NCI-H2107 (cell line): Measurements from ENCODE around the gene STAC2.
"Not testable (repeated sequence)": the region's sequence is repeated elsewhere in the genome, so short reads cannot be mapped to it uniquely, and the experiment has no call there.

ENCODE experiments used
- DNase-seq: peaks from one replicate; lab custom pipeline; 2025; lab: John Stamatoyannopoulos, UW

The STAC2 gene, protein sequence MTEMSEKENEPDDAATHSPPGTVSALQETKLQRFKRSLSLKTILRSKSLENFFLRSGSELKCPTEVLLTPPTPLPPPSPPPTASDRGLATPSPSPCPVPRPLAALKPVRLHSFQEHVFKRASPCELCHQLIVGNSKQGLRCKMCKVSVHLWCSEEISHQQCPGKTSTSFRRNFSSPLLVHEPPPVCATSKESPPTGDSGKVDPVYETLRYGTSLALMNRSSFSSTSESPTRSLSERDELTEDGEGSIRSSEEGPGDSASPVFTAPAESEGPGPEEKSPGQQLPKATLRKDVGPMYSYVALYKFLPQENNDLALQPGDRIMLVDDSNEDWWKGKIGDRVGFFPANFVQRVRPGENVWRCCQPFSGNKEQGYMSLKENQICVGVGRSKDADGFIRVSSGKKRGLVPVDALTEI

DNA sequence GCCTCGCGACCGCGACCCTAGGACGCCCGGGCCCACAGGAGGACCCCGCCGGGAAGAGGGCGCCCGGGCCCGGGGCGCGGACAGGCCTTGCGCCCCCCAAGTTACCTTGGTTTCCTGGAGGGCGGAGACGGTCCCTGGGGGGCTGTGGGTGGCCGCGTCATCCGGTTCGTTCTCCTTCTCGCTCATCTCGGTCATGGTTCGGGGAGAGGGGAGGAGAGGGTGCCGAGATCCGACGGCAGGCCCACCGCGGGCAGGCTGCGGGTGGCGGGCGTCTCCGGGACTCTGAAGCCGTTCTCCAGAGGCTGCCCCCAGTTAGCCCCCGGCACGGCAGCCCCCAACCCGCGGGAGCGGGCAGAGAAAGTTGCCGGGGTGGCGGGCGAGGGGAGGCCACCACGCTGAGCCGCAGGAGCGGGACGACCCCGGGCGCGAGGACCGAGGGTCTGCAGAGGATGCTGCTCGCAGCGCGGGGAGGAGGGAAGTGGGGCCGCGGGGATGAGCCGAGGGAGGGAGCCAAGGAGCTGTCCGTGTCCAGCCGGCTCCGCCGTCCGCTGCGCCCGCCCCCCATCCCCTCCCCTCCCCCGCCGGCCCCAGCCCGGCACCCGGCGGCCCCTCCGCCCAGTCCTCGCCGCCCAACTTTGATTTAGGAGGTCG is at the start of gene STAC2:
Gene STAC2 (minus strand): TSS at position 638 of the 651 bp plus-strand sequence. CDS start 443 bp downstream, at position 195.
- no peak for DNase-seq

DNA sequence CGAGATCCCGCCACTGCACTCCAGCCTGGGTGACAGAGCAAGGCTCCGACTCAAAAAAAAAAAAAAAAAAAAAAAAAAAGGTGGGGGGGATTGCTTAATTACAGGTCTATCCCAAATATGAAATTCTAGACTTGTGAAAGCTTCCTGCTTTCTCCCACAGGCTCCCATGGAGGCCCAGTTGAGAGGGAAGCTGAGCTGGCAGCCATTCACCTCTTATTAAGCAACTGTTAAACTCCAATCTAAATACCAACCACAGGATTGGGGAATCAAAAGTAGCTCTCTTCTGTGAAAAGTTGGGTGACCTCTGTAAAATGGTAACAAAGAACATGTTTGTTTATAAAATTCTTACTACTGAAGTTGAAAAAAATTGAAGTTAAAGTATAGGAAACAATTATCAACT is 45.8 kb upstream of the STAC2 start:
- DNase-seq = no peak

DNA sequence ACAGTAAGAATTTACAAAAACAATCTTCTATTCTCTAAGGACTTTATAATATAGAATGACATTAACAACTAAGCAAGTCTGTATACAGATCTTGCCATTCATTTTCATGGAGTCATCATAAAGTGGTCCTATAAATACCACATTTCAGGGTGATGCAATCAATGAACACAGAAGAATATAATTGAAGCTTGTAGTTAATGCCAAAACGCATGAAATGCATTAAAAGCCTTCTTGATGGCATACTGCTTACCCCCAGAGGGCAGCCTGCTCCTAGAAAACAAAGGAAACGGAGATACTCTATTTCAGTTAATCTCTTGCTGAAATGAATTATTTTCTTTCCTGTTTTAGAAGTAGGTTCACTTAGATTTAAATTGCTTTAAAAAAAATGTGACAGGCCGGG is 45.2 kb upstream of the STAC2 start:
- DNase-seq = no peak

DNA sequence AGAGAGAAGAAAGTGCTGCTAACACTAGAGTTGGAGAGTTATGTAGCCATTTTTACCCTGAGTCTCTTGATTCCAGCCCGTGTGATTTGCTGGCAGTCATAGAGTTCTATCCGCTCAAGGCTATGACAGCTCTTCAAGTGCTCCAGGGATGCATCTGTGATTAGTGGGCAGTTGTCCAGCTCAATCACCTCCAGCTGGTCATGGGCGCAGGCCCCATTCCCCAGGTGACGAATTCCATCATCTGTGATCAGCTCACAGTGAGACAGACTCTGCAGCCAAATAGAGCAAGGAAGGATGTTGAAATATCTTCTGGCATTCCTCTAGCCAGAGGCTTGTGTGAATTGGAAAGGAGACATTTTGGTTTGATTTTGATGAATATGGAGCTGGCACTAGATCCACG is 38.4 kb upstream of the STAC2 start:
- DNase-seq = no peak

DNA sequence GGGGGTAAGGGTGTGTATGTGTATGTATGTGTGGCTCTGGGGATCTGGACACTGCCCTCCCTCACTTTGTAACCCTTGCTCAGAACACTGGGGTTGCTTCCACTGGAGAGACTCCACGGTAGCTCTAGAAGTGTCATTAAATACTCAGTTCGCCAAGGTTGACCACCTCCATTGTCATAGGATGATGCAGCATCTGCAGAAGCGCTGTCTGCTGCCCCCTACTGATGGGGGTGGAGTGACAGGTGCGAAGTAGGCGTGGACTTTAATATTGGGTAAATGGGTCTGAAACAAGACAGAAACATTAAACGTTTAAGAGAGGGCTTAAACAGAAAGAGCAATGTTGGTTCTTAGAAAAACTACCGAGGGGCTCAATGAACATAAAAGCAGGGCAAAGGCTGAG is 35.5 kb upstream of the STAC2 start:
- no peak for DNase-seq

DNA sequence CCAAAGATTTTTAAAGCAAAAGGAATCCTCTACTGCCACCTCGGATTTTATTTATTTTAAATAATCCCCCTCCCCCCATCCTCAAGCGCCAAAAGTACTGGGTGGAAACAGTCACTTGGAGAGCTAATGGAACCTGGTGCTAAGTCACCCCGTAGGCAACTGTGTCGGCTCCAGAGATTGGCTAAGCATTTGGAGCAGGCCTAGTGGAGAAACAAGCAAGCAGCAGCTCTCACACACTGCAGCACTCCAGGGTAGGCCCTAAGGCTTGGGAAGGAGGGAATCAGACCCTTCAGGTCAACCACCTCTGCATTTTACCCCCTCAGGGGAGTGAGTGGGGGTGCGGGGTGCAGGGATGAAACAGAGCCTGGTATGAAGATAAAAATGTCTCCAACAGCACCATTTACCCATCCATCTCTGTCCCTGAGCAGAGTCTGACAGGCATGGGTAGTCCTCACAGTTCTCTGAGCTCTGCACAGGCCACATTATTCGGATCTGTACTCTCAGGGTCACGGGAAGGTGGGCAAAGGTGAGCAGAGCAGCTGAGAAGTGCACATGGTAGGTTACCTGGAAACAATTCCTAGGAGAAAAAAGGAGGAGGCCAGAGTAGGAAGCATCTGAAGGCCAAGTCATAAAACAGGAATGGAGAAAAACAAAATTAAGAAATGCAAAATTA is 27.2 kb upstream of the STAC2 start:
- no peak for DNase-seq

DNA sequence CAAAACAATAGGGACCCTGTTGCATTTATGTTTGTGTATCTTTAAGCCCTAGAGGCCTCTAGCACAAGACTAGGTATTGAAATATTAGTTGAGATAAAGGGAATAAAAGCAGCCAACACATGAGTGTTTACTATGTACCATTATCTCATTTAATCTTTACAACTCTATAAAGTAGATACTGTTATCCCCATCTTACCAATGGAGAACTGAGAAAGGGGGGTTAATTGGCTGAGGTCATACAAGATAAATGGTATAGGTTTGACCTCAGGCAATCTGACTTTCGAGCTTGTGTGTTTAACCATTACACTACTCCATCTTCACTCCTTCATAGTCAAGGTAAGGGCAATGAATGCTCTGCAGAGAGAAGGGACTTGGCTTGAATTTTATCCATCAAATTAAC is 26.3 kb upstream of the STAC2 start:
- DNase-seq = no peak

DNA sequence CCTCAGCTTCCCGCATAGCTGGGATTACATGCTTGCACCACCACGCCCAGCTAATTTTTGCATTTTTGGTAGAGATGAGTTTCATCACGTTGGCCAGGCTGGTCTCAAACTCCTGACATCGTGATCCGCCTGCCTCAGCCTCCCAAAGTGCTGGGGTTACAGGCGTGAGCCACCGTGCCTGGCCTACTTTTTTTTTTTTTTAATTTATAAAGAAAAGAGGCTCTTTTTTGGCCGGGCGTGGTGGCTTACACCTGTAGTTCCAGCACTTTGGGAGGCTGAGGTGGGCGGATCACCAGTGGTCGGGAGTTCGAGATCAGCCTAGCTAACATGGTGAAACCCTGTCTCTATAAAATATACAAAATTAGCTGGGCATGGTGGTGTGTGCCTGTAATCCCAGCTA is 24.3 kb upstream of the STAC2 start:
- not testable (repeated sequence) for DNase-seq

DNA sequence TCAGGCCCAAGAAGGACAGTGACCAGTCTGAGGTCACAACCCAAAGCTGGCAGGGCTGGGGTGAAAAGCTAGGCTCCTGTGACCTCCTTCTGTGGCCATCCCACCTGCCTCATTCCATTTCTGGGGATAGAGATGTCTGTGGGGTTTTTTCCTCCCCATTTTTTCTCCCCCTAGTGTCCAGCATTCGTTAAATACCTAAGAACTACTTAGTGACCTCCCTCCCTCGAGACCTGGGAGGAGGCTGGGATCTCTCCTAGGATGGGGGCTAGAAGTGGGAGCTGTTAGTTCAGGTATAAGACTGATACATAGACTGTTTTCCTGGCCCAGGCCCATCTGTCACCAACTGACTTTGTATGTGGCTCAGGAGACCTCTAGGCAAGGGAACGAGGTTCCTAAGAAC is 20.5 kb upstream of the STAC2 start:
- no peak for DNase-seq

DNA sequence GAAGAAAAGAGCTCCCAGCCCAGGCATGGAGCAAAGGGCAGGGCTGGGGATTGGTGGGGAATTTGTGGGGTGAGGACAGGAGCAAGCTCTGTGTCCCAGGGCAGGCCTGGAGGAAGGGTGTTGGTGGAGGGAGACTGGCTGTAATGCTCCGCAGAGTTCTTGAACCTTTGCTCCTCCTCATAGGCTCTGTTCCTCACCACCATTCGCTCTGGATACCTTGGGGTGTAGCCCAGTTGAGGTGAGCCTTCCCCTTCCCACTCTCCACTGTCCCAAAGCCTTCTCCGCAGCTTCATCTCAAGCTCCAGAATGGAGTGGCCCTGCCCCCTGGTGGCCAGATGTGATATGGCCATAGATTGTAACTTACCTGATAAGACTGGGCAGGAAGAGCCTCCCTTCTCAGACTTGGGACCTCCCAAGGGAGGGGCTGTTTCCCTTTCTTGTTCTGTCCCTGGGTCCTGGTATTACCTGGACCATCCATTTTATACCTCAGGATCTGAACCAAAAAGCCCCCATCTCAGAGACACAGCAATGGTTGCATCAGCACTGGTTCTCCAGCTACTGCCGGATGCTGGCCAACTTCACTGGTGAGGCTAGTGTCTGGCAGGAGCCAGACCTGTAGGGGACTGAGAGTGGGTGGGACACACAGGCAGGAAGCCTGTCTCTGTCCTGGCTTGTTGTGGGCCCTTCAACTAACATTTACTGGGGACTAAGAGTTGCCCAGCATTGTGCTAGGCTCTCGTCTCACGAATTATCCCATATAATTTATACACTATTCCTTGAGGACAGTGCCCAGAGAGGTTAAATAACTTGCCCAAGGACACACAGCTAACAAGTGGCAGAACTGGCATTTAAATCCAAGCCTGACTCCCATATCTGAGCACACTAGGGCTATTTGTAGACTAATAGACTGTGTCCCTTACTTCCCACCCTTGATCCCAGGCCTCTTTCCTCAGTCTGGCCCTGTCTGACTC is 19.1 kb upstream of the STAC2 start:
- DNase-seq = peak; percentile 83

DNA sequence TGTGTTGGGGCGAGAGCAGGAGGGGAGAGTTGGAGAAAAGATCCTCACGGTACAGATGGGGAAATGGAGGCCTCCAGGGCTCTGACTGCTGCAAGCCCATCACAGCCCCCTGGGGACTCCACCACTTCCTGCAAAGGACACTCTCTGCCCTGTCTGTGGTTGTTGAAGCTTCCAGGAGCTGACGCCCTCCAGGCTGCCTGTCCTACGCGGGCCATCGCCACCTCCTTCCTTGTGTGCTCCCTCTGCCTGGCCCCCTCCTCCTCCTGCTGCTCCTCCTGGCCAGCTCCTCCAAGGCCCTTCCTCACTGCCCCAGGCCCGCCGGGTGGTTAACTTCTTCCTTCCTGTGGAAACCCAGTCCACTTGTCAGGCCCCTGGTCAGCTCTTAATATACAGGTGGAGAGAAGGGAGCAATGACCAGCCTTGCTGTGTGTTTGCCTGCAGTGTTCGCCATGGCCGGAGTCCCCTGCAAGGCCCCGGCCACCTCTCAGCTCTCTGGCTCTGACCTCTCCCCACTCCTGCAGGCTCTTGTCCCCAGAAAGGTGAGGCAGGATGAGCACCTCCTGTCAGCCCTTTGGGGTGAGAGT is 18.4 kb upstream of the STAC2 start:
- no peak for DNase-seq

DNA sequence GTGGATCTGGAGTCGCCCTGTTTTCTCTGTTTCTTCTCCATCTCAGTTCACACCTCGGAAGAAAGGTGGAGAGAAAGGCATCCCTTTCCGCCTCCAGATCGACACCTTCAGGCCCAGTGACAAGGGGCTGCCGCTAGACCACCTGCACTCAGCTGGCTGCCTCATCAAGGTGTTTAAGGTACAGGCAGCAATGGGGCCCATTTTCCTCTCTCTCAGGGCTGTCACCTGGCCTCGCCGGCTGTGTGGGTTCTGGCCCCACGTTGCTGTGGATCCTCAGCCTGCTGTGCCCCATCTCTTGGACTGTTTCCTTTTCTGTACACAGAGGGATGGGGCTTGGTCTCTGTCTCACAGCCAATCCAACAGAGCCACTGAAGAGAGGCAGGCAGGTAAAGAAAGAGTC is 17.4 kb upstream of the STAC2 start:
- no peak for DNase-seq

DNA sequence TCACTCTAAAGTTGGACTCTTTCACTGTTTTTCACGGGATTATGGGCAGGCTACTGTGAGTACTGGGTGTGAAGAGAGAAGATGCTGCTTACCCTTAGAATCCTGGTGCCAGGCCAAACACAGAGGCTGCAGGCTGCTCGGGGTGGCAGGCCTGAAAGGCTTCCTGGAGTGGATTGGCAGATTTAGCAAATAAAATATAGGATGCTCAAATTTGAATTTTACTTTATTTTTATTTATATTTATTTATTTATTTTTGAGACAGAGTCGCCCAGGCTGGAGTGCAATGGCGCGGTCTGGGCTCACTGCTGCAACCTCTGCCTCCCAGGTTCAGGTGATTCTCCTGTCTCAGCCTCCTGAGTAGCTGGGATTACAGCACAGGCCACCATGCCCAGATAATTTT is 14.9 kb upstream of the STAC2 start:
- DNase-seq = no peak

DNA sequence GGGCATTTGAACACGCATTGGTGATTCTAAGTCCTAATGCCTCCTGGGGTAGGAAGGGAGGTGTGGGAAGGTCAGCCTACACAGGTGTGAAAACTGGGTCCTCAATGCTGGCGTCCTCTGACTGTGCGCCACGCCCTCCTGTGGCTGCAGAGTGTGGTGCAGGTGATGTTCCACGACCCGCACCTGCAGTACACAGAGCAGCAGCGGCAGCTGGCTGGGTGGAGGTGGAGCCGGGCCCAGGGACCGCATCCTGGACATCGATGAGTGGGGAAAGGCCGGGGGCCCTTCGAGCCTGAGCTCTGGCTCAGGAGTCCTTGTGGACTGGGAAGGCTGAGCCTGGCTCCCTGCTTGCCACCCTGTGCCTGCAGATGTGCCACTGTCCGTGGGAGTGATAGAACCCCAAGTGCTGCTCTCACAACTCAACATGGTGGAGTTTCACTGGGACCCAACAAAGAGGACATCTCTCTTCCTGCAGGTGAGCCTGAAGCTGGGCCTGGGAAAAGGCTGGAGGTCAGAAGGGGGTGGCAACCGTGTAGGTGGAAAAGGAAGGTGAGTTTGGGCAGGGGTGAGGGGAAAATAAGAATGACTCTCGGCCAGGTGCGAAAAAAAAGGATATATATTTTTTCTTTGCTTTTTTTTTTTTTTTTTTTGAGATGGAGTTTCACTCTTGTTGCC is 14.0 kb upstream of the STAC2 start:
- DNase-seq = peak; percentile 85

DNA sequence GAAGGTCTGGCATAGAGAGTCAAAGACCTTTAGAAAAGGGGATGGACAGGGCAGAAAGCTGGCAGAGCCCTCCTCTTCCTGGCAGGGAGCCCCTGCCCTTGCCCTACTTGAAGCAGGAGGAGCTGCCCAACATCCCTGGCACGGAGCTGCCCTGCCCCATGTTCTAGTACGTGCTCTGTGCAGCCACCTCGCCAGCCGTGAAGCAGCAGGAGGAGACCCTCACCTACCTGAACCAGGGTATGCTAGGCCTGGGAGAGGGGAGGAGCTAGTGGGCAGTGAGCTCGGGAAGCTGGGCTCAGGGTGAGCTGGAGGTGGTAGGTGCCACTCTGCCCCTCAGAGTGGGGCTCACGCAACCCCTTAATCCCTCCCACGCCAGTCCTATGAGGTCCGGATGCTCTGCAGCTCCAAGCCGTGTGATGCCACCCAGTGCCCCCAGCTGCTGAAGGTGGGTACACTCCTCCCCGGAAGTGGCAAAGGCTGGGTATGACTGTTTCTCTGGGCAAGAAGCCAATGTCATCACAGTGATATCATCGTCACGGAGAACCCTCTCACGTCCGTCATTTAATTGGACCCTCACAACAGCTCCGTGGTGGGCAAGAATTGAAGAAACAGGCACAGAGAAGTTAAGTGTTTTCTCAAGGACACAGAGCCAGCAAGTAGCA is 12.7 kb upstream of the STAC2 start:
- DNase-seq = peak; percentile 20

DNA sequence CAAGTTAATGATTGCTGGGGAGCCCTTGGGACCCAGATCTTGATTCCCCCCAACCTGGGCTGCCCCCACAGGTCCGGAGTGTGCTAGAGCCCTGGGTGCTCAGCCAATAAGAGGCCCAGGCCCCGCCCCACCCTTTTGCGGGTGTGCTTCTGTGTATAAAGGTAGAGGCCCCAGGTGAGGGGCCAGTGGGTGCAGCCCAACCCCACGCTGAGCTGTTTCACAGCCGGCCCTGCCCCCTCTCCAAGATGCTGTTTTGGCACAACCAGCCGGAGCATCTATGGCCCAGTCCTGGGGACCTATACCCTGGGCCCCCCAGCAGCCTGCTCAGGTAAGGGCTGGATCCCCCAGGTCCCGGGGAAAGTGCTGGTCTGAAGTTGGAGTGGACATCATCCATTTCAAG is 11.8 kb upstream of the STAC2 start:
- no peak for DNase-seq

DNA sequence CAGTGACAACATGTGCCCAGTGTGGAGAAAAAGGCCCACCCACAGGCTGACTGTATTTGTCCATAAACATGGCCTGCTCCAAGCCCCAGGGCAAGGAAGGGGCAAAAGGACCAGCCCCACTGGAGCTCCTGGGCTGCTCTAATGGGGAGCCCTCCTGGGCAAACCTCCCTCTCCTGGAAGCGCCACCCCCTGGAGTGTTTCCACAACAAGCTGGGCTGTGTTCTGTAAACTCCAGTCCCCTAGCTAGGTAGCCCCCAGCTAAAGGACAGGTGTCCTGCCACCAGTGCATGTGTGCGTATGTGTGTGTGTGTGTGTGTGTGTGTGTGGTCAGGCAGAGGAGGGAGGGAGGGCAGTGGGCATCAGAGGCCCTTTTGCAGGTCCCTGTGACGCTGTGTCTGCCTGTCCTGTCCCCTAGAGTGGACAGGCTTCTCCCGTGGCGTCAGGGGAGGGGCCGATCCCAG is 11.3 kb upstream of the STAC2 start:
- DNase-seq = peak; percentile 34

DNA sequence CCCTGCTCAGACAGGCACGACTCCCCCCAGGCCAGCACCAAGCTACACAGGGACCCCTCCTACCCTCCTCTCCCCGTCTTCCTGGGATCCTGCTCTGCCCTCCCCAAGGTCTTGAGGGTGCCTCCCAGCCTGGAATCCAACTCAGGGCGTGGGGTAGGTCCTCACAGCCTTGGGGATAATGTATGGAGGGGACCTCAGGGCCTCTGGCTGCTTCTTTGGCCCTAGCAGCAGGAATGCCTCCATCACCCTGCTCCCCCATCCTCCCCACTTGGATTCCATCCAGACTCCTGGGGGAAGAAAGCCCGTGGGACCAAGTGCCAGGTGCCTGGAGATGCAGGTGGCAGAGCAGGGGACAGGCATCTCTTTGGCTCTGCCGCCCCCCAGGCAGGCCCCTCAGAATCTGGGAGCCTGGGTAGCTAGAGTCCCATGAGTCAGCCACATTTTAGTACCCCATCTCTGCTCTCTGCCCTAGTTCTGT is 10.7 kb upstream of the STAC2 start:
- peak; percentile 59 for DNase-seq

DNA sequence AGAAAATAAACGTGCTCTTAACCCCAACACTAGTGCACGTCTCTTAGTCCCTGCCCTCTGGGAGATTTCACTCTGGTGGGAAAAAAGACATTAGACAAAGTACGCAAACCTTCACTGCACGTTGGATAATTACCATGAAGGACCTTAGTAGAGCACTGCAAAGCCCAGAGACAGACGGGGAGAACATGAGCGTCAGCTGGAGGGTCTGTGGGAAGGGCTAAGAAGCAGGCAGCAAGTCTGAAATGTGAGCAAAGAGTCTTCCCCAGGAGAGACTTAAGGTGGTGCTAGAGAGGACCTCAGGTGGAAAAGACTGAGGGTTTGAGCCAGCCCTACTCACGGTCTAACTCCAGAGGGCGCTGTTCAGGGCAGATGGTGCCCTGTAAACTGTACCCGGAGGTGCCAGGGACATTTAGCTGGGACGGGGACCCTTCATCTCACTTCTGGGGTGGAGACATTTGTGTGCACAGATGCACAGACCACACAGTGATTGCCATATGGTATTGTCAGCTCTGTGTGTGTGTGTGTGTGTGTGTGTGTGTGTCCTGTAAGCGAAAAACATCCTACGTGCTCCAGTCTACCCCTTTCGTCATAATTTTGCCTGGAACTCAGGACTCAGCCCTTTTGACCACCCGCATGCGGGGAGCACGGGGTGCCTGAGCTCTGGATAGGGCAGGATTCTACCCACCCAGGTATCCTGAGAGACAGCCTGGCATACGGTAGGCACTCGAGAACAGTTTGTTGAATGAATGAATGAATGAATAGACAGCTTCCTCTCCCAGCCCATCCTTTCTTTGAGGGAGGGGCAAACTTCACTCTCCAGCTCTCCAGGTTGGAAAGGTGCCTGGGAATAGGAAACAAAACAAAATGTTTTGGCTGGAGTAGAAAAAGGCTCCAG is 10.1 kb upstream of the STAC2 start:
- DNase-seq = peak; percentile 42
